ENCODE data around the gene IGFL2.

- no peak for TF ChIP-seq POLR2A (IDR thresholded peaks at IDR 0.05)
- TF ChIP-seq, protein P1, sequence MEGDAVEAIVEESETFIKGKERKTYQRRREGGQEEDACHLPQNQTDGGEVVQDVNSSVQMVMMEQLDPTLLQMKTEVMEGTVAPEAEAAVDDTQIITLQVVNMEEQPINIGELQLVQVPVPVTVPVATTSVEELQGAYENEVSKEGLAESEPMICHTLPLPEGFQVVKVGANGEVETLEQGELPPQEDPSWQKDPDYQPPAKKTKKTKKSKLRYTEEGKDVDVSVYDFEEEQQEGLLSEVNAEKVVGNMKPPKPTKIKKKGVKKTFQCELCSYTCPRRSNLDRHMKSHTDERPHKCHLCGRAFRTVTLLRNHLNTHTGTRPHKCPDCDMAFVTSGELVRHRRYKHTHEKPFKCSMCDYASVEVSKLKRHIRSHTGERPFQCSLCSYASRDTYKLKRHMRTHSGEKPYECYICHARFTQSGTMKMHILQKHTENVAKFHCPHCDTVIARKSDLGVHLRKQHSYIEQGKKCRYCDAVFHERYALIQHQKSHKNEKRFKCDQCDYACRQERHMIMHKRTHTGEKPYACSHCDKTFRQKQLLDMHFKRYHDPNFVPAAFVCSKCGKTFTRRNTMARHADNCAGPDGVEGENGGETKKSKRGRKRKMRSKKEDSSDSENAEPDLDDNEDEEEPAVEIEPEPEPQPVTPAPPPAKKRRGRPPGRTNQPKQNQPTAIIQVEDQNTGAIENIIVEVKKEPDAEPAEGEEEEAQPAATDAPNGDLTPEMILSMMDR (IDR thresholded peaks at IDR 0.05): no peak
Observed at GRCh38 chr19:46116121-46116520, 31.9 kb upstream of the IGFL2 start.
